COLO668 (cell line): Measurements from ENCODE around the gene MAGOHB.
"Not testable (repeated sequence)": the region's sequence is repeated elsewhere in the genome, so short reads cannot be mapped to it uniquely, and the experiment has no call there.

Source experiments
- DNase-seq: peaks from one replicate; lab custom pipeline; 2025; ENCODE audit not compliant: unreplicated experiment; lab: John Stamatoyannopoulos, UW

MAGOHB gene

DNA sequence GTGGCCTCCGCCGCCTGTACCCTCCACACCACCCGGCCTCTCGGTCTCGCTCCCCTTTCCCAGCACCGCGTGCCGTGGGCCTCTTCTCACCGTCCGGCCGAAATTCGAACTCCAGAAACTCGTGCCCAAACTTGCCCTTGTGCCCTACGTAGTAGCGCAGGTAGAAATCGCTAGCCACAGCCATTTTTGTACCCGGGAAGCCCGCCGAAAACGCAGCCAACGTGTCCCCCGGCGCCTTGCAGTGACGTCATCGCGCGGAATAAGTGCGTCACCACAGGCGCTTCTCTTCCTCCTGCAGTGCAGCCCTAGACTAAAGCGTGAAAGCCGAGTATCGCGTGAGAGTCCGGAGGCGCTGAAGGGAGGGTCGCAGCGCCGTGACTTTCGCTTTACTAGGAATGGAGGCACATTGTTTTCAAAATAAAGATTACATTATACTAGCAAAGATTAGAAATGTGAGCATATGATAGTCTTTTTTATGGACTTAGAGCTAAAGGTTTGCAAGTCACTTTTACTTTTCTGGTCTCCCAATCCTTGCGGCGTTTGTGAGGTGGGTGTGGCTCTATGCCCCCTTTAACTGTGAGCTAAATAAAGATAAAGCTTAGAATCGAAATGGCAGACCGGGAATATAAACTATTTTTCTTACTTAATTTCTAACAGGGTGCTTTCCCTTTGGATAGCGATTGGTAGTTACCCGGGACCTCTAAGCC lies at the start of gene MAGOHB:
TSS of gene MAGOHB (minus strand) at position 261 of the 707 bp plus-strand sequence. CDS start at position 184, 77 bp downstream.
- peak; percentile 93 for DNase-seq

DNA sequence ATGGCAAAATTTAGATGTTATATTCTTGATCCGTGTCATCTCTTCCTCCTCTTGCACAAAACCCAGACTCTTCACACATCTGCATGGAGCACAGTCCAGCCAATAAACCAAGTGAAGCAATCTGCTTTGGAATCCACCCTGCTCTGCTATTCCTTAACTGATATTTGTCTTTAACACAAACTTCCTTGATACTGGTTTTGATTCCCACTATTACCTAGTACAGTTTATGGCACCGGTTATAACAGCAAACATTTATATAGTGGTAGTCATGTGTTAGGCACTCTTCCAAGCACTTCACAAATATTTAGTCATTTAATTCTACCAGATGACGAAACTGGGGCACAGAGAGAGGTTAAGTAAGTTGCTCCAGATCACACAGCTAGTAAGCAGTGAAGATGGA lies 47.9 kb upstream of the MAGOHB start:
- no peak for DNase-seq

DNA sequence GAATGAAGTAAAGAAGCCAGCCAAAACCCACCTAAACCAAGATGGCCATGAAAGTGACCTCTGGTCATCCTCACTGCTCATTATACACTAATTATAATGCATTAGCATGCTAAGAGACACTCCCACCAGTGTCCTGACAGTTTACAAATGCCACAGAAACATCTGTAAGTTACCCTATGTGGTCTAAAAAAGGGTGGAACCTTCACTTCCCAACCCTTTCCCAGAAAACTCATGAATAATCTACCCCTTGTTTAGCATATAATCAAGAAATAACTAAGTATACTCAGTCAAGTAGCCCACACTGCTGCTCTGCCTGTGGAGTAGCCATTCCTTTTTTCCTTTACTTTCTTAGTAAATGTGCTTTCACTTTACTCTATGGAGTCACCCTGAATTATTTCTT lies 40.6 kb upstream of the MAGOHB start:
- DNase-seq = no peak

DNA sequence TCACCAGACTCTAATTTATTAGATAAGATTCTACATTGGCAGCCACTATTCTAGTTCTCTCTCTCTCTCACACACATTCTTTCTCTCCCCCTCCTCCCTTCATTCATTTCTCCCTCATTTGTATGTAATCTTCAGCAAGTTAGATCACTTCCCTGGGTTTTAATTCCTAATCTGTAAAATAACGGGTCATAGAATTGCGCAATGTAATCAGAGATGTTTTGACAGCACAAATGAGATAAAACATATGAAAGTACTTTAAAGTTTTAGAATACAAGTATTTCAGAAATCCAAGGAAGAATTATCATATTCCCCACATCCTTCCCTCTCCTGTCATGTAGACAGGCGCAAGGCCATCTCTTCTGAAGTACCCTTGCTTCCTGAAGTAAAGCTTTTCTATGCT lies 38.8 kb upstream of the MAGOHB start:
- DNase-seq = no peak

DNA sequence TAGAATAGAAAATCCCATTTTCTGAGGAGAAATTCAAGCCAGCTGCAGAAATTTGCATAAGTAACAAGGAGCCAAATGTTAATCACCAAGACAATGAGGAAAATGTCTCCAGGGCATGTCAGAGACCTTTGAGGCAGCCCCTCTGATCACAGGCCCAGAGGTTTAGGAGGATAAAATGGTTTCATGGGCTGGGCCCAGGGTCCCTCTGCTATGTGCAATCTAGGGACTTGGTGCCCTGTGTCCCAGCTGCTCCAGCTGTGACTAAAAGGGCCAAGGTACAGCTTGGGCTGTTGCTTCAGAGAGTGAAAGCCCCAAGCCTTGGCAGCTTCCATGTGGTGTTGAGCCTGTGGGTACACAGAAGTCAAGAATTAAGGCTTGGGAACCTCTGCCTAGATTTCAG lies 33.2 kb upstream of the MAGOHB start:
- not testable (repeated sequence) for DNase-seq

DNA sequence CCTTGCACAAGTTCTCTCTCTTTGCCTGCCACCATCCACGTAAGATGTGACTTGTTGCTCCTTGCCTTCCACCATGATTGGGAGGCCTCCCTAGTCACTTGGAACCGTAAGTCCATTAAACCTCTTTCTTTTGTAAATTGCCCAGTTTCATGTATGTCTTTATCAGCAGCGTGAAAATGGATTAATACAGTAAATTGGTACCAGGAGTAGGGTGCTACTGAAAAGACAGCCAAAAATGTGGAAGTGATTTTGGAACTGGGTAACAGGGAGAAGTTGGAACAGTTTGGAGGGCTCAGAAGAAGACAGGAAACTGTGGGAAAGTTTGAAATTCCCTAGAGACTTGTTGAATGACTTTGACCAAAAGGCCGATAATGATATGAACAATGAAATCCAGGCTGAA lies 32.5 kb upstream of the MAGOHB start:
- no peak for DNase-seq

DNA sequence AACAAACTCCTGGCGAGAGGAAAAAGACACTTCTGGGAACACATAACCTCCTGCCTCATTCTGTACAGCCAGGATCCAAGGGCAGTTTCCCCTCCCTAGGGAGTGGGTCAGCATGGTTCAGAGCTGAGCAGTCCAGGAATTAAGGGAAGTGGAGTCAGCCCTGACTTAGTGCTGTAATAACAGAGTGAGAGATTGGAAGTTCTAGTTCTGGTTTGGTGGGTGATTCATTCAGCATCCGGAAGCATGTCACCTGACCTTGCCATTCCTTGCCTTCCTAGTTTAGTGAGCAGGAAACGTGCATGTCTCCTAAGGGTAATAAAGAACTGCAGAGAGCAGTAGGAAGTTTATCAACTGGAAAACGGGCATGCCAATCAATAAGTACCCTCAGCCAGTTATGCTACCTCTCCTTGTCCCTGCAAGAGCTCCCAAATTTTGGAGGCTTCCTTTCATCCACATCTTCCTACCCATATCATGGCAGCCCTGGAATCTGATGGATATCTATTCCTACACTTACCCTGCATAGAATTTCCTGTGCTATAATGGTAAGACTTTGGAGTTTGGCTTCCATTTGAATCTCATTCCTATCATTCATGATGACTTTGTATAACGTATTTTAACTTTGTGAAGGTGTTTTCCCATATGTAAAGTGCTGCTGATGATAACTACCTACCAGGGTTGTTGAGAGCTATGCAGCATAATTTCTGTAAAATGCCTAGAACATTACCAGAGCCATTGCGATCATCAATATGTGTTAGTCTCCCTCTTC lies 28.5 kb upstream of the MAGOHB start:
- no peak for DNase-seq

DNA sequence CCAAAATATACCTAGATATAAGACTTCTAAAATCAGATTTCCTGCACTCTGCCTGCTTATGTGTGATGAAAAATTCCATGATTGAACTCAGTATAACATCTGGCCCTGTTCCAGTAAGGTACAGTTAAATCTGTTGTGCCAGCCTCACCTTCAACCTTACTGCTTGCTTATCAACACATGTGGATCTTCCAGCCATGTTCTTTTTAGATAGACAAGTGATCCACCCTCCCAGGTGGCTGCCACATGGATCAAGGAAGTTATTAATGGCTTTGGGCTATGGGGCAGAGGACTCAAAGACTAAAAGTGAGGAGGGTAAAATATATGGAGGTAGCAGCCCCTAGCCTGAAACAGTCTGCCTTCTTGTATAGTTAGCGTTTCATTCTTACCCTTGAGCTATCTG lies 25.3 kb upstream of the MAGOHB start:
- no peak for DNase-seq

DNA sequence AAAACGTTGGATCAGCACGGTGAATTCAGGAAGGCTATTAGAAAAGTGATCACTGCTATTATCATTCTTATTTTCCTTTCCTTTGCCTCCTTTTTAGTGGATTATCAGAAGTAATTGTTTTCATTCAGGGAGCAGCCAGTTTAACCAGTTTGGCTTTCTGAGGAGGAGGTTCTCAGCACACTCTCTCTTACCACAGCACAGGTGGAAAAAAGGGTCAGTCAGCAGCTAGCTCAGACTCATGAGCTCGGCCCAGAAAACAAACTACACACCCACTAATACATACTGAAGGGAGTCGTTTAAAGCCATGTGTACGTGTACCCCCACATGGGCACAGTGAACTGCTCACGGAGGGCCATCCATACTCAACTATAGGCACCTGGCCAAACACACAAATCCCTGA lies 23.2 kb upstream of the MAGOHB start:
- no peak for DNase-seq

DNA sequence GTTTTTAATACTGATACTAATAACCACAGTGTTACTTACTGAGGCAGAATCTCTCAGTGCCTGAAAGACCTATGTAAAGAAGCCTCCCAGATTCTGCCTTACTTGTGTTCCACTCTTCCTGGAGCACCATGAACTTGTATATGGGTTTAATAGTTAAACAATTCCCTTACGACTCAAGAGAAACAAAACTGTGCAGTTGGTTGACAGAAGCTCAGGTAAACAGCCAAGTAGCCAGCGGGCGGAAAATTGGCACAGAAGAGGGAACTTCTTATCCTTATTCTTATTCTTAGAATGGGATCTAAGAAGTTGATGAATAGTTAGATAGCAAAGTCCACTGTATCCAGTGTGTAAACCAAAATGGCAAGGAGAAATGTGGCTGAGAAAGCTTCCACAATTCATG lies 22.7 kb upstream of the MAGOHB start:
- no peak for DNase-seq

DNA sequence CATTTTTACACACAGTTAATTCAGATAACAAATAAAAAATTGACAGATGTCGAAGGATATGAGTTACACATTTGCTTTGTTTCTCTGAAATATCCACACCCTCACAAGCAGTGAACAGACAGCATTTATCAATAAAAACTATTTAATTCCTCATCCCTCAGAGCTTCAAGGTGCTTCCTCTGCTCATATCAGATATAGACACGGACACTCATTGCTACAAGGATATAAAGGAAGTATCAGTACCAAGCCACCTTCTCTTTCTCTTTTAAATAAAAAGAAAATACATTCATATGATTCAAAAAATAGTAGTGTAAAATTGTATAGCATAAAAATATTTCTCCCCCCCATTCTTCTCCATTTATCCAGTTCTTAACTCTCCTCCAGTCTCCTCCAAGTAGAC lies 21.9 kb upstream of the MAGOHB start:
- no peak for DNase-seq

DNA sequence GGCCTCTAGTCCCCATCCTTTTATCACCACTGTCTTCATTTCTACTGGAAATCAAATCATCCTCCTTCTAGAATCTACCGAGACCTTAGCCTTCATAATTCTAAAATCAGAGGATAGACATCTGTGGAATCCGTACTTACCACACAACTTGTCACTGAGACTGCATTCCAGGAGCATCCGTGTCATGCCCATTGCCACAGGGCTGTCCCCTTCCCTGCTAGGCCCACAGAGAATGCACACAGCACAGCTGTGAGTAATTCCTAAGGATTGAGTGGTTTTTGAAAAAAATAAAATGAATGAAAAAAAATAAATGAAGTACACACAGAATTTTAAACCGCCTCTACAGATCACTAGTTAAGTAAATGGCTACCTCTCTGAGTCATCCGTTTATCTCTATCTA lies 21.0 kb upstream of the MAGOHB start:
- DNase-seq = no peak

DNA sequence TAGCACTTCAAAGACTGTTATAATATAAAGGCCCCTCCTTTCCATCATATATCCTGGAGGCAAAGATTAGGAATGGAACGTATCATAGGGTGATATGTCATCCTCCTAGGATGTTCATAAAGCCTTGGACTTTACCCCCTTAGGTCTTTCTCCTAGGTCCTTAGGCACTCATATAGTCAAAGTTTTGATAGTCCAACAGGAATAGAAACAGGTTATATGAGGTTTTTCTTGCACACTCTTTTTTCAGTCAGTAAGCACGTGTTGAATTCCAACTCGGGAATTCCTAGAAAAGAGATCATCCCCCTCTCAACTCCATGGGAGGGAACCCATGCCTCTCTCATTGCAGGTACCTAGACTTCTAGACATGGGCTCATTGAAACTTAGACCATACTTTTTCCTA lies 20.1 kb upstream of the MAGOHB start:
- no peak for DNase-seq

DNA sequence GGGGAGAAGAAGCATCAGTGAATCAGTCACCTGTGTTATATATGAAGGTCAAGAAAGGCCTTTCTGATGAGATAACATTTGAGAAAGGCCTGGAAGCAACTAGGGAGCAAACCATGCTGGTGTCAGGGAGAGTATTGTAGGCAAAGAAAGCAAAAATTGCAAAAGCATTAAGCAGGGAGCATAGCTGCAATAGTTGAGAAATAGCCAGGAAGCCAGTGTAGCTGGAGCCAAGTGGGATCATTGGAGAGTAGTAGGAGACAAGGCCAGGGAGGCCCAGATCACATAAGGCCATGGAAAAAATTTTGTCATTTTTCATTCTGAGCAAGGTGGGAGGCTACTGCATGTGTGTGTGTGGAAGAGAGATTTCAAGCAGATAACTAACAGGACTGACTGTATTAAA lies 18.8 kb upstream of the MAGOHB start:
- no peak for DNase-seq

DNA sequence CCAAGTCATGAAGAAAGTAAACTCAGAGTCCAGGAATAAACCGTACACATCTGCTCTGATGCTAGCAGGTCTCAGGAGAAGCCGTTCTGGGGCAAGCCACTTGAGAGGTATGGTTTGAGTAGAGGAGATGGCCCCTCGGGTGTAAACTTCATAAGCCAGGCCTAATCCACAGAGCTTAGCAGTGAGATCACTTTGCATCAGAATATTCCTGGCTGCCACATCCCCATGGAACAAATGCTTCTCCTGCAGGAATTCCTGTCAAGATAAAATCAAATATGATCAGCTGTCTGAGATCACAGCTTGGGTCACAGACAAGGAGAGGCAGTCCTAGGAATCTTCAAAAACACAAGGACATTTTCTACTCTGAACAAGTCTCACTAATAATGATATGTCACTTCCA lies 11.2 kb upstream of the MAGOHB start:
- DNase-seq = no peak

DNA sequence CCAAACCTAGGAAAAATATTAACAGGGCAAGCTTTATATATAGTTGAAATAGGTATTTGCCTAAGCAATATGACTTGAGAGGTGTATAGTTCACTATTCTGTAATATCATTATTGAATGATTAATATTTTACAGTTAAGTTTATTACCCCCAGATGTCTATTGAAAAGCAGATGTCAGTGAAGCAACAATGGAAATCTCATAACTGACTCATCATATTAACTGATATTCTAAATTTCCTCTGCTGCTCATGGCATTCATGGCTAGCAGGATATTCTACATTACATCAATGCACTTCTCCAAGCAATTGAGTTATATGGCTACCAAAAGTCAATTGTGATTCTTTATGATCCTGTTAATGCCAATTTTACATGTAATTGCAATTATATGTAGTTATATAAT lies 9.7 kb upstream of the MAGOHB start:
- no peak for DNase-seq

DNA sequence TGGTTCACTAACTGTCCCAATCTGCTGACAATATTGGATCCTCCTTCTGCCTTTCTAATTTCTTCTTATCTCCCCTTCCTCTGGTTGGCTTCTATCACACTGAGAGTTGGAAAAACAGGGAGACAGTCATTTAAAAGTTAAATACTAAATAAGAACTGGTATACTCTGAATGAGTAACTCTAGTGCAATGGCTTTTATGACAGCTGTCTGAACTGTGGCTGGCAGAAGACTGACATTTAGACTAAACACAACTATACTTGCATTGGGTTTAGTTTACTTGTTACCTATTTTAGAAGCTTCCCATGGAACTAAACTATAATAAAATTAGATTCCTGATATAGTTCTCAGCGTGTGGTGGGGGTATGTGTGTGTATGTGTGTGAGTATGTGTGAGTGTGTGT lies 7.9 kb upstream of the MAGOHB start:
- no peak for DNase-seq

DNA sequence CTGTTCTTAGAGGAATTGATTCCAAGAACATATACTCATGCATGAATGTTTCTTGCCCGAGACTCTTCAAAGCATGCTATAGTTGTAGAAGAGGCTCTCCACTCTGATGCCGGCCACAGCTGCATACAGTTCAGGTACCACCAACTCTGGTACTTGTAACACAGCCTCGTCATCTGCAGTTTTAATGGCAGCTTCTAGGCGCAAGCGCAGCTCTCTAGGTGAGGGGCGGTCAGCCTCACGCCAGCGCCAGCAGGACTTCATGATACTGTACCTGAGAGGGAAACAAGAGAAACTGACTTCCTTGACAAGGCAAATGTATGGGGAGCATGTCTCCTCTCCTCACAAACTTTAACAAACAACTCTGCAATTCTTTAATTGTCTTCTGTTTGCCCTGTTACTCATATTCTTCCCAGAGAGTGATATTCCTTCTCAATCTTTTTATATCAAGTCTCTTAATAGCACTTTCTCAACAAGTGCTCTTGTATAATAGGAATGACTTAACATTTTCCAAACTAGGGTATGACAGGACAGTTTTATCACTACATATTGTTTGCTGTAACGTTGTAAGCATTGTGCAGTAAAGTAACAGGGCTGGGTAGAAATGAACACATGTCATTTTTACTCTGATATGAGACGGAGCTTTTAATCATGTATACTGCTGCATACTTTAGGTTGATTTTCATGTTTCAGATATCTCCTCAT lies 6.8 kb upstream of the MAGOHB start:
- no peak for DNase-seq

DNA sequence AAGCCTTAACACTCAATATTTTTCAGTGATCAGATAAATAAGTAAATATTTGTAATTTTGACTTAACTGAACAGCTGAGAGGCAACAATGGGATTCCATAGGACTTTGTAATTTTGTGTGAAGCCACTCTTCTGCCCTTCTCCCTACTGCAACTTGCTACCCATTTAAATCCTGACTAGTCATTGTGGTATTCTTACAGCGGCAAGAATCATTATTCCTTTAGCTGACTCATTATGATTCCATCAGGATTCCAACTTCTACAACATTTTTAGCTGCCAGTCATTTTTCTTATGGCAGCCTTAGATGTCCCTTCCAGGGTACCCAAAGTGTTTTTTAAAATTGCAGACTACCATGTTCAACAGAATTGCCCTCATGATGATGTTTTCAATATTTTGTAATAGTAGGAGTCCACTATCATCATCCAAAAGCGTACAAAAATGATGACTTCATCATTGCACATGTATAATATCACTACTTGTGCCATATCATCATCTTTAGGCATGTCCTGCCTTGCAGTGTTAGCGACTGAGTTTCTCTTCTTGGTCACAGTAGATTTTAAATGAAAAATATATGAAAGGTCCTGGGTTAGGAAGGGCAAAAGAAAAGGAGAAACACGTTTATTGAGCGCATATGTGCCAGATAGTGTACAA lies 5.1 kb upstream of the MAGOHB start:
- no peak for DNase-seq

DNA sequence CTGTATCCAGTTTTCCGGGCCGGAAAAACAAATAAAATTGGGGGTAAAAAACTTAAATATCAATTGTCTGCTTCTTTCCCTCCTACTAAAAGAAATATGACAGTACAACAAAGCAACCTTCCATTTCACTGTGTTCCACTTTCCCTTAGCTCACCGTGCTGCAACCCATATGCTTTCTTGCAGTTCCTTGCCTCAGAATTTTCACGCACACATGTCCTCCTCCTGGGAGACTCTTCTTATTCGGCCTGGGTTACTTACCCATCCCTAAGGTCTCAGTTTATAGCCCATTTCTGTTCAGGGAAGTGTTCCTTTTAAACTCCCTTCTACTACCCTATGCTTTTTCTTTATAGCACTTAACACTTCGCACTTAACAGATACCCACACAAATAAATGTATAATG lies 4.5 kb upstream of the MAGOHB start:
- DNase-seq = no peak

DNA sequence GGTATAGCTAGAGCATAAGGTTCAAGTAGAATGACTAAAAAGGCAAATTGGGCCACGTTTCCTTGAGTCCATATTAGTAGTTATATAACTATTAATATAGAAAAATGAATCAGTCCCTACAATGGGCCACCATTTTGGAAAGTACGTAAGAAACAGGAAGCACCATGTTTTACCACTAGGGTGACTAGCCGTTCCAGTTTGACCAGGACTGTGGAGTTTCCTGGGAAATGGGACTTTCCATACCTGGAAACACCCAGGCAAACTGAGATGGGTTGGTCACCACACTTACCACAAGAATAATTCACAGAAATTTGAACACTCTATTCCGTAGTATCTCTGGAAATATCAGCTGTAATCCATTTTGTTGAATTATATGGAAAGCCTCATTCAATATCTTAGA lies 2.1 kb upstream of the MAGOHB start:
- no peak for DNase-seq

DNA sequence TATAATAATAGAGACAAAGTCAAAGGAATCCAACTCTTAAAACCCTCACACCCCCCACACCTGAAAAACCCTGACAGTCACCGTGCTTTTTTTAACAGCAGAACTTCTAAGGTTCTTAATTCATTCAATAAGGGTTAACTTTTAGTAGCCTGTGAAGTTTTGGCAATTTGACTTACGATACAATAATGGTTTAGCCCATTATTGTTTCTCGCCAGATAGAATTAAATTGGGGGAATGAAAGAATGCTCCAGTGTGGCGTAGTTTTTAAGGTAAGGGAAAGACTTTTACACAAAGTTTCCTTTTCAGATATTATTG lies 604 bp upstream of the MAGOHB start:
- no peak for DNase-seq
